HFF-Myc (cell line): ENCODE measurements around the gene NOS1AP.

Experiments
- DNase-seq: peaks from one replicate; pipeline ENCODE4 v3.0.0-alpha.2; 2011; ENCODE audit warnings: low read depth; ENCODE audit errors: extremely low read depth
- H3K4me3 ChIP-seq: replicated peaks from 2 replicates; pipeline ENCODE4 v1.5.1; 2011; ENCODE audit warnings: low read depth, mild to moderate bottlenecking, control low read depth, low read length
- TF ChIP-seq, protein P1 (sequence below): IDR thresholded peaks from 2 replicates; pipeline ENCODE4 v1.5.1; 2012; ENCODE audit warnings: mild to moderate bottlenecking, low read depth, low read length, control low read depth; ENCODE audit errors: missing control alignments

The NOS1AP gene

DNA sequence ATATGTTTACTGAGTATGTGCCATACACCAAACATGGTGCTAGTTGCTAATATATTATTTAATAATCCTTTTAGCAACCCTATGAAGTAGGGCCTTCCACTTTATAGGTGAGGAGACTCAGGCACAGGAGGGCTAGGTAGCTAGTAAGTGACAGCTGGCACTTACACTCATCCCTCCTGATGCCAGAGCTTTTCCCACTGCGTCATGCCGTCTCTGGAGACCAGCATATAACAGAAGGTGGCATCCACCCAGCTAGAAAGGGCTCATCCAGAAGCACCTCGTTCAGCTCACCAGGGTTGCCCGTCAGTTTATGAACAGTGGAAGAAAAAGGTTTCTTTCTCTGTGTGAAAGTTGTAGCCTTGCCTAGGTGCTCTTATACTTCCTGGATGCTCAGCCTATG, 108.9 kb downstream of the NOS1AP start:
- H3K4me3 ChIP-seq = no peak overlapping the region
- TF ChIP-seq, protein P1, sequence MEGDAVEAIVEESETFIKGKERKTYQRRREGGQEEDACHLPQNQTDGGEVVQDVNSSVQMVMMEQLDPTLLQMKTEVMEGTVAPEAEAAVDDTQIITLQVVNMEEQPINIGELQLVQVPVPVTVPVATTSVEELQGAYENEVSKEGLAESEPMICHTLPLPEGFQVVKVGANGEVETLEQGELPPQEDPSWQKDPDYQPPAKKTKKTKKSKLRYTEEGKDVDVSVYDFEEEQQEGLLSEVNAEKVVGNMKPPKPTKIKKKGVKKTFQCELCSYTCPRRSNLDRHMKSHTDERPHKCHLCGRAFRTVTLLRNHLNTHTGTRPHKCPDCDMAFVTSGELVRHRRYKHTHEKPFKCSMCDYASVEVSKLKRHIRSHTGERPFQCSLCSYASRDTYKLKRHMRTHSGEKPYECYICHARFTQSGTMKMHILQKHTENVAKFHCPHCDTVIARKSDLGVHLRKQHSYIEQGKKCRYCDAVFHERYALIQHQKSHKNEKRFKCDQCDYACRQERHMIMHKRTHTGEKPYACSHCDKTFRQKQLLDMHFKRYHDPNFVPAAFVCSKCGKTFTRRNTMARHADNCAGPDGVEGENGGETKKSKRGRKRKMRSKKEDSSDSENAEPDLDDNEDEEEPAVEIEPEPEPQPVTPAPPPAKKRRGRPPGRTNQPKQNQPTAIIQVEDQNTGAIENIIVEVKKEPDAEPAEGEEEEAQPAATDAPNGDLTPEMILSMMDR = no peak
- DNase-seq = no peak

DNA sequence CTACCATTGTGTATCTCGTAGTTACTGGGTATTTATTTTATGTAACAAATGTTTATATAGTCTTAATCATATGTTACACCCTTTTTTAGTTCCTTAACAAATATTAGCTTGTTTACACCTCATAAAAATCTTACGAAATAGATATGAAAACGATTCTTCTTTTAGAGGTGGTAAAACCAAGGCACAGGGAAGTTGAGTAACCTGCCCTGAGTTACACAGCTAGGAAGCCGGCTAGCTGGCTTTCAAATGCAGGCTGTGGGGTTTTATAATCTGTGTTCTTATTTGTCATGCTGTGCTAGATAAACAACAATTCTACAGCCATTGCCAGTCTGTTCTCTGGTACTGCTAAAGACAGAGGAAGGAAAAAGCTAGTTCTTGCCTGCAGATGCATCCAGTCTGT, 109.6 kb downstream of the NOS1AP start:
- no peak for DNase-seq
- TF ChIP-seq, protein P1 = no peak
- no peak overlapping the region for H3K4me3 ChIP-seq

DNA sequence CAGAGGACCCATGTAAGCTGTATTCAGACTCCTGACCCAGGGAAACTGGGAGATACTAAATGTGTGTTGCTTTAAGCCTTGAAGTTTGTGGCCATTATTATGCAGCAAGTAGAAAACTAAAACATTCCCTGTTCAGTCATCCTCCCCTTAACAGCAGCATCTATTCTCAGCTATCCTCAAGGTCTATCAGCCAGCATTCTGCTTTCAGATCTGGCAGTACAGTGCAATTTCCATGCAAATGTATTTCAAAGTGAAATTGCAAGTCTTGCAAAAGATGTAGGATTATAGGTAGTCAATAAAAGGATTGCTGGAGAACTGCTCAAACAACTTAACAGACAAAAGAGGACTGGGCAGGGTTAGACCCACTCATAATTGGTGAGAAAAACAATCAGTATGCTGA, 111.3 kb downstream of the NOS1AP start:
- no peak for DNase-seq
- TF ChIP-seq, protein P1 = no peak
- no peak overlapping the region for H3K4me3 ChIP-seq

DNA sequence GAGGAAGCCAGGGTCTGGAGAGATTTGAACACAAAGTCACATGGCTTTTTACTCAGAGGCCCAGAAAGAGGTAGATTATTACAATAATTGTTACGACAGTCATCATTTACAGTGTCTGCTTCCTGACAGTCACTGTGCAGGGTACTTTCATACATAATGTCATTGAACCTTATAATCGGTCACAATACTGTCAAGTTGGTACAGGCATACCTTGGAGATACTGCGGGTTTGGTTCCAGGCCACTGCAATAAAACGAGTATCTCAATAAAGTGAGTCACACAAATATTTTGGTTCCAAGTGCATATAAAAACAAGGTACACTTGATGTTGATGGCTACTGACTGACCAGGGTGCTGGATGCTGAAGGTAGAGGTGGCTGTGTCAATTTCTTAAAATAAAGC, 112.6 kb downstream of the NOS1AP start:
- TF ChIP-seq, protein P1 = no peak
- no peak for DNase-seq
- H3K4me3 ChIP-seq = no peak overlapping the region

DNA sequence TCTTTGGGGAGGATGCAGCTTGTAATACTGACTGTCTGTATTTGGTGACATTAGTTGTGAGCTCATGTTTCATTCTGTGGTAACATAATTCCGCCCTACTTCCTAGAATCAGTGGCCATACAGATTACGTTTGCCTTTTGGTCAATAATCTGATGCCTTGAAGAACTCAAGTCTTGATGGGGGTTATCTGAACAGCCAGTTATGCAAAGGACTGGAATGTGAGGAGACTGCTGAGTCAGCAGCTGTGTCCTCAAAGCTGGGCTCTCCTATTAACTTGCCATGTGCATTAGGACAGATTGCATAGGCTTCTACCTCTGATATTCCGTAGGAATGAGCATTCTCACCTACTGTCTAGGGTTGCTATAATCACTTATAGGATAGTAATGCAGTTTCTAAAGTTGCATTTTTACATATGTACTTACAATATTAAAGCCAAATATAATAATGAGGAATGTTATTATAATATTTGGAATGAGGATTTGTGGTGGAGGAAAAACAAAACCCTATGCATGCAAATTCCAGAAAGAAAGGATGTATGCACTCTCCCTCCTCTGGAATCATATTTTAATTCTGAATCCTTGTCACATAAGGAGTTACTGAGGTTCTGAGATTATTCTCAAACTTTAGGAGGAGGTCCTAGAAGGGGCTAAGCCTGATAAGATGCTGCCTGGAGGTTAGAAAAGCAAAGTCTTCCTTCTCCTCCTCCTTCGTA, 116.0 kb downstream of the NOS1AP start:
- TF ChIP-seq, protein P1 = no peak
- no peak for DNase-seq
- no peak overlapping the region for H3K4me3 ChIP-seq

DNA sequence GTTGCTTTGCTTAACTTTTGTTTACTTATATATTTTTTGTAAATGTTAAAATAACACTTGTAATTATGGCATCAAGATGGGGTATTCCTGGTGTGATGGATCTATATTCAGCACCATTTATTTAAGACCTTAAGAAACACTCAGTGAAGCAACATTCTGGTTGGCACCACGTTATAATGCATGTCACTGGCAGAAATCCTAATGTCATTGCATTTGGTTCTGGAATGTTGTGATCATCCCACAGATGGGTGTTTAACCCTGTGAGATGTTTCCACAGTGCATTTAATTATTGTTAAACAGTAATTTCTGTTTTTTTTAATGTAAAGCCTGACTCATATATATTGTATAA, 116.5 kb downstream of the NOS1AP start:
- no peak for DNase-seq
- H3K4me3 ChIP-seq = no peak overlapping the region
- TF ChIP-seq, protein P1 = no peak

DNA sequence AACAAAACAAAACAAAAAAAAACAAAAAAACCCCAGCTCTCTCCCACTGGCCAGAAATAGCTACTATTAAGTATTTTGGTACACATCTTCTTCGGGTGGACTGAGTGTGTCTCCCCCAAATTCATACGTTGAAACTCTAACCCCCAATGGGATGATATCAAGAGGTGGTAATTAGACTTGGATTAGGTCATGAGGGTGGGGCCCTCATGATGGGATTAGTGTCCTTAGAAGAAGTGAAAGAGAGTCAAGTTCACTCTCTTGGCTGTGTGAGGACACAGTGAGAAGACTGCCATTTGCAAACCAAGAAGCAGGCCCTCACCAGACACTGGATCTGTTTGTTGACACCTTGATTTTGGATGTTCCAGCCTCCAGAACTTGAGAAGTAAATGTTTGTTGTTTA, 116.9 kb downstream of the NOS1AP start:
- DNase-seq = no peak
- TF ChIP-seq, protein P1 = no peak
- no peak overlapping the region for H3K4me3 ChIP-seq
